Ishikawa (cell line): ENCODE data around the gene SYNE1.

Experiments used
- CEBPB ChIP-seq: IDR thresholded peaks from 2 replicates; pipeline ENCODE4 v1.6.1; 2012
- CREB1 ChIP-seq: IDR thresholded peaks from 2 replicates; pipeline ENCODE4 v1.6.1; 2012; ENCODE audit warnings: low read depth
- EGR1 ChIP-seq: IDR thresholded peaks from 2 replicates; pipeline ENCODE4 v1.6.1; 2012
- EP300 ChIP-seq: IDR thresholded peaks from 2 replicates; pipeline ENCODE4 v1.6.1; 2012; ENCODE audit warnings: borderline replicate concordance
- FOXM1 ChIP-seq: IDR thresholded peaks from 2 replicates; pipeline ENCODE4 v1.6.1; 2012; ENCODE audit warnings: low read depth, borderline replicate concordance
- MAX ChIP-seq: IDR thresholded peaks from 2 replicates; pipeline ENCODE4 v1.6.1; 2012
- NFIC ChIP-seq: IDR thresholded peaks from 2 replicates; pipeline ENCODE4 v1.6.1; 2012
- RAD21 ChIP-seq: IDR thresholded peaks from 2 replicates; pipeline ENCODE4 v1.6.1; 2012; ENCODE audit warnings: low read depth
- REST ChIP-seq: IDR thresholded peaks from 2 replicates; pipeline ENCODE4 v1.6.1; 2012; ENCODE audit warnings: low read depth, mild to moderate bottlenecking
- TAF1 ChIP-seq: IDR thresholded peaks from 2 replicates; pipeline ENCODE4 v1.6.1; 2012; ENCODE audit warnings: low read depth, mild to moderate bottlenecking
- TCF12 ChIP-seq: IDR thresholded peaks from 2 replicates; pipeline ENCODE4 v1.6.1; 2012; ENCODE audit warnings: low read depth
- TEAD4 ChIP-seq: IDR thresholded peaks from 2 replicates; pipeline ENCODE4 v1.6.1; 2012
- USF1 ChIP-seq: IDR thresholded peaks from 2 replicates; pipeline ENCODE4 v1.6.1; 2012
- YY1 ChIP-seq: IDR thresholded peaks from 2 replicates; pipeline ENCODE4 v1.6.1; 2012; ENCODE audit warnings: low read depth
- ZBTB7A ChIP-seq: IDR thresholded peaks from 2 replicates; pipeline ENCODE4 v1.6.1; 2012; ENCODE audit warnings: low read depth

SYNE1 gene

GRCh38 chr6:152426276-152426675 lies 210.9 kb downstream of the SYNE1 start:
- TF ChIP-seq TCF12 (no peak), YY1 (no peak), REST (no peak), NFIC (no peak), ZBTB7A (no peak), FOXM1 (no peak), TAF1 (no peak), RAD21 (no peak), CEBPB (no peak), USF1 (no peak), EP300 (no peak), TEAD4 (no peak), CREB1 (no peak), MAX (no peak), EGR1 (no peak)

GRCh38 chr6:152423216-152424103 lies 213.7 kb downstream of the SYNE1 start:
- TF ChIP-seq REST, result no peak
- no peak for TF ChIP-seq EGR1
- TF ChIP-seq TCF12, result no peak

- TF ChIP-seq FOXM1, result no peak
- no peak for TF ChIP-seq ZBTB7A
- no peak for TF ChIP-seq TAF1
- no peak for TF ChIP-seq REST
- TF ChIP-seq CREB1, result no peak
These were observed 216.5 kb downstream of the SYNE1 start for GRCh38 chr6:152420696-152421095.

GRCh38 chr6:152418551-152418950 lies 218.6 kb downstream of the SYNE1 start:
- TF ChIP-seq RAD21 (no peak), EP300 (no peak), EGR1 (no peak), CREB1 (no peak), NFIC (no peak), CEBPB (no peak), ZBTB7A (no peak), FOXM1 (no peak), TEAD4 (no peak), TAF1 (no peak), MAX (no peak), USF1 (no peak), YY1 (no peak), REST (no peak), TCF12 (no peak)
